K562 treated with DMSO at 1 percent for 12 hours (cell line): Measurements from ENCODE around the gene KANSL1L. TPM values are rescaled to one million over a fixed set of nuclear protein-coding genes. Genes with fewer than 3 reads are reported as not detected.

Experiments used
- total RNA-seq: library from RNA; unstranded; fragments of 300-600 nt; gene quantifications from 2 replicates; pipeline ENCODE4 v1.2.3, GENCODE V29; 2022; ENCODE audit not compliant: insufficient read depth

The KANSL1L gene
- total RNA-seq, result 1.2 and 6.5 TPM in 2 replicates

GRCh38 chr2:210171309-210172218, at the start of gene KANSL1L:
TSS of gene KANSL1L (minus strand) at chr2:210171409. CDS start at chr2:210154582, 16,827 bp downstream.

DNA sequence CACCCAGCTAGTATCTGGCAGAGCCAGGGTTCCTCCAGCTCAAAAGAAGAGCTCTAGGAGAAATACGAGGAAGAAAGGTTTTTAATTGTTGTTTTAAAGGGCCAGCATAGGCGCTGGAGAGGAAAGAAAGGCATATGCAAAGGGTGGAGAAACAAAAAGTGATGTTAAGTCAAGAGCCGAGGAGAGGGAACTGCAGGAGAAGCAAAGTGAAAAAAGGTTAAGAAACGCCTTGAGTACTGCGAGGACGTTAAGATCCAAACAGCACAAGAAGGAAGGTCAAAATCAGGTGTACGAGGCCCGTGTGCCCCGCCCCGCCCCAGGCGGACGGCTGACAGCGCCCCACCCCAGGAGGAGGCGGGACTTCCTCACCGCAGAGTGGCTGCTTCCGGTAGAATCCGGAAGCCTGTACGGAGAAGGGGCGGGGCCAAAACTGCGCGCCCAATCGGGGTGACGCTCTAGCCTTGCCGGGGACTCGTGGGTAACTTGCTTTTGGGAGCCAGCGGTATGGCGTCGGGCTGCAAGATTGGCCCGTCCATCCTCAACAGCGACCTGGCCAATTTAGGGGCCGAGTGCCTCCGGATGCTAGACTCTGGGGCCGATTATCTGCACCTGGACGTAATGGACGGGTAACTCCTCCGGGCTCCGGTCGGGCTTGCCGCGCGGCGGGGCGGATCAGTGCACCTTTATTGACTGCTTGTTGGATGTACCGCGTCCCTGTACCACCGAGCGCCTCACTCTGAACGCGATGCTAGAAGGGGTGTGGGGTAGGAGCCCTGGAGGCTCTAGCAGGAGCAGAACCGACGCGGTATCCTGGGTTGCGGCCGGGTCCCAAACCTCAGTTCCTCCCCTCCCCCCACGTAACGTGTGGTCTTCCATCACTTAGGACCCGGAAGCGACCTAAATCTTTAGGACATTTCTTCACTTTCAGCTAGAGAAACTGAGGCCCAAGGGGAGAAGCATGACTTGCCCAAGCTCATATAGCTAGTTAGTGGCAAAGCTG, 168.8 kb downstream of the KANSL1L start, which contains the start of gene RPE:
RPE (plus strand) TSS at position 481 of the 1,000 bp plus-strand sequence; CDS start at position 505, 24 bp downstream.

Other genes with a start within 250 kb of the KANSL1L start
- 6.2 and 18.2 TPM in 2 replicates for gene RPE, start 168.8 kb downstream of the KANSL1L start, total RNA-seq
- not detected in 2 replicates for gene ACADL, start 54.0 kb upstream of the KANSL1L start, total RNA-seq
- gene MYL1, start 143.8 kb upstream of the KANSL1L start, total RNA-seq, result not detected in 2 replicates